DND-41 (cell line): Measurements from ENCODE around the gene NDUFS2.

ENCODE experiments used
- ATAC-seq: fragments of 200-7000 bp; cut with Tn5 transposase; 3 replicates; pipeline ENCODE4 v1.9.1; 2021; ENCODE audit warnings: low read depth; ENCODE audit not compliant: insufficient read depth
- DNase-seq: peaks from one replicate; pipeline ENCODE4 v3.0.0-alpha.2; 2020
- H2AFZ ChIP-seq: 2 replicates; pipeline ENCODE4 v1.6.0; 2012; ENCODE audit warnings: low read depth, low read length
- H3K27ac ChIP-seq: 2 replicates; pipeline ENCODE4 v1.5.1; 2012; ENCODE audit warnings: low read length, inconsistent platforms
- H3K27me3 ChIP-seq: fragments of 200-600 bp; sonication (generic); 2 replicates; pipeline ENCODE4 v1.6.0; 2012; ENCODE audit warnings: low read length, mild to moderate bottlenecking, inconsistent platforms; ENCODE audit not compliant: insufficient read depth, poor library complexity
- H3K36me3 ChIP-seq: 2 replicates; pipeline ENCODE4 v1.5.1; 2012; ENCODE audit warnings: low read length, inconsistent platforms; ENCODE audit not compliant: insufficient read depth
- H3K4me1 ChIP-seq: 2 replicates; pipeline ENCODE4 v1.5.1; 2012; ENCODE audit warnings: mild to moderate bottlenecking, low read length; ENCODE audit not compliant: insufficient read depth
- H3K4me2 ChIP-seq: 2 replicates; pipeline ENCODE4 v1.6.0; 2012; ENCODE audit warnings: mild to moderate bottlenecking, moderate library complexity, low read length, inconsistent platforms; ENCODE audit not compliant: insufficient read depth
- H3K4me3 ChIP-seq, 2 experiments: fragments of 200-600 bp in 1 of 2; shearing (Covaris generic) in 1 of 2; 2 replicates each; pipeline ENCODE4 v1.5.1; 2012 to 2016; ENCODE audit warnings: inconsistent platforms in 2 of 2, low read length in 2 of 2, mild to moderate bottlenecking in 2 of 2, low read depth in 1 of 2, moderate library complexity in 1 of 2
- H3K79me2 ChIP-seq: 2 replicates; pipeline ENCODE4 v1.6.0; 2012; ENCODE audit warnings: low read length, inconsistent platforms; ENCODE audit not compliant: insufficient read depth
- H3K9ac ChIP-seq: 2 replicates; pipeline ENCODE4 v1.6.0; 2012; ENCODE audit warnings: low read depth, mild to moderate bottlenecking, inconsistent platforms, low read length, moderate library complexity
- H3K9me3 ChIP-seq: 2 replicates; pipeline ENCODE4 v1.5.1; 2012; ENCODE audit warnings: low read length, moderate library complexity, mild to moderate bottlenecking, inconsistent platforms; ENCODE audit not compliant: insufficient read depth, severe bottlenecking
- H4K20me1 ChIP-seq: 2 replicates; pipeline ENCODE4 v1.6.0; 2012; ENCODE audit warnings: low read length; ENCODE audit not compliant: insufficient read depth
- EZH2 ChIP-seq: IDR thresholded peaks from 3 replicates; pipeline ENCODE4 v1.6.1; 2012; ENCODE audit warnings: borderline replicate concordance, low read depth, mild to moderate bottlenecking, moderate library complexity, low read length, inconsistent platforms; ENCODE audit not compliant: severe bottlenecking
- TF ChIP-seq, protein P1 (sequence below): IDR thresholded peaks from 2 replicates; pipeline ENCODE4 v1.5.1; 2012; ENCODE audit warnings: borderline replicate concordance, low read length, moderate library complexity, mild to moderate bottlenecking; ENCODE audit not compliant: poor library complexity, severe bottlenecking; ENCODE audit errors: extremely low read depth

The NDUFS2 gene

DNA sequence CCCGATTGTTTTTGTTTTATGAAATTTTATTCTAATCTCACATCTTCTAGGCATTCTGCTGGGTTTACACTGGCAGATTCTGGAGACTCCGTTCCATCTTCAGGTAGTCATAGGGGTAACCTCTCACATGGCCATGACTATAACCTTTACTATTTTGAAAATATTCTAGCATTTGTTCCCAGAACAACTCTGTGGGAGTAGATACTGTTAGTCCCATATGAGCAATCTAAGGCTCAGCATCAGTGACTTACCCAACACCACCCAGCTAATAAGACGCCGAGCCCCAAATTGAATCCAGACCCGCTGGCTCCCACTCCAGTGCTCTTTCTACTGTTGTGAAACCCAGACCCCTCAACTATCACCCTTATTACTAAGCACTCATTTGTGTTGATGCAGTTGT lies 13.1 kb upstream of the NDUFS2 start:
- TF ChIP-seq, protein P1, sequence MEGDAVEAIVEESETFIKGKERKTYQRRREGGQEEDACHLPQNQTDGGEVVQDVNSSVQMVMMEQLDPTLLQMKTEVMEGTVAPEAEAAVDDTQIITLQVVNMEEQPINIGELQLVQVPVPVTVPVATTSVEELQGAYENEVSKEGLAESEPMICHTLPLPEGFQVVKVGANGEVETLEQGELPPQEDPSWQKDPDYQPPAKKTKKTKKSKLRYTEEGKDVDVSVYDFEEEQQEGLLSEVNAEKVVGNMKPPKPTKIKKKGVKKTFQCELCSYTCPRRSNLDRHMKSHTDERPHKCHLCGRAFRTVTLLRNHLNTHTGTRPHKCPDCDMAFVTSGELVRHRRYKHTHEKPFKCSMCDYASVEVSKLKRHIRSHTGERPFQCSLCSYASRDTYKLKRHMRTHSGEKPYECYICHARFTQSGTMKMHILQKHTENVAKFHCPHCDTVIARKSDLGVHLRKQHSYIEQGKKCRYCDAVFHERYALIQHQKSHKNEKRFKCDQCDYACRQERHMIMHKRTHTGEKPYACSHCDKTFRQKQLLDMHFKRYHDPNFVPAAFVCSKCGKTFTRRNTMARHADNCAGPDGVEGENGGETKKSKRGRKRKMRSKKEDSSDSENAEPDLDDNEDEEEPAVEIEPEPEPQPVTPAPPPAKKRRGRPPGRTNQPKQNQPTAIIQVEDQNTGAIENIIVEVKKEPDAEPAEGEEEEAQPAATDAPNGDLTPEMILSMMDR = no peak
- no peak overlapping the region for H3K4me3 ChIP-seq
- no peak overlapping the region for H3K4me2 ChIP-seq
- H4K20me1 ChIP-seq = no peaks in the 10 kb centered on the region
- peaks cover 19% of the 10 kb centered on the region for H3K4me1 ChIP-seq
- no peaks in the 10 kb centered on the region for H3K27me3 ChIP-seq
- H3K9me3 ChIP-seq = no peaks in the 10 kb centered on the region
- no peak overlapping the region for H2AFZ ChIP-seq
- H3K36me3 ChIP-seq = no peaks in the 10 kb centered on the region
- no peak for DNase-seq
- H3K27ac ChIP-seq = no peak overlapping the region
- no peak overlapping the region for H3K9ac ChIP-seq
- H3K79me2 ChIP-seq = no peaks in the 10 kb centered on the region
- no peak for ATAC-seq

DNA sequence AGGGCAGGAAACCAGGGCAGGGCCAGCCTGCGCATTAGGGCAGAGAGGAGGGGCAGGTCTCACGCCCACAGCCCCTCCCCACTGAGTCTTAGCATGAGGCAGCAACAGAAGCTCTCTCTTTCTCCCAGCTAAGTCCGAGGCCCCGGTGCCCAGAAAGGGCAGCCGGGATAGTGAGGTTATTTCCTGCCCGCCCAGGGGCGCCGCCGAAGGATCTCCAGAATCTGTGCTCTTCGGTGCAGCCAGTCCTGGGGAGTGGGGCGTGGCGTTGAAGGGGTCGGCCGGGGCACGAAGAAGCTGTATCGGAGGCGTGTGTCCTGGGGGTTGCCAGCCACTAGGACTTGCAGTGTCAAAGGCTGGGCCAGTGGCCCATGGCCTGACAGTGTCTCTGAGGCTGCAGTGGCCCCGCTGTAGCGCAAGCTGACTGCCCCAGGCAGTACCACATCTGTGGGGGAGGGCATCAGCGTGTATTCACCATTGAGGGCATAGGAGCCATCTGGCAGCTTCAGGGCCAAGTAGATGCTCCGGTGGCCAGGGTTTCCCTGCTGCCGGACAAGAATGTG lies 11.1 kb upstream of the NDUFS2 start:
- Histone ChIP-seq H3K36me3 (no peaks in the 10 kb centered on the region), H2AFZ (no peak overlapping the region), H3K4me1 (peaks cover 8% of the 10 kb centered on the region), H4K20me1 (no peaks in the 10 kb centered on the region), H3K27ac (no peak overlapping the region), H3K9ac (no peak overlapping the region), H3K27me3 (no peaks in the 10 kb centered on the region), H3K4me2 (no peak overlapping the region), H3K79me2 (no peaks in the 10 kb centered on the region), H3K9me3 (no peaks in the 10 kb centered on the region), H3K4me3 (no peak overlapping the region)
- no peak for ATAC-seq
- no peak for DNase-seq
- no peak for TF ChIP-seq EZH2
- TF ChIP-seq, protein P1 = no peak

DNA sequence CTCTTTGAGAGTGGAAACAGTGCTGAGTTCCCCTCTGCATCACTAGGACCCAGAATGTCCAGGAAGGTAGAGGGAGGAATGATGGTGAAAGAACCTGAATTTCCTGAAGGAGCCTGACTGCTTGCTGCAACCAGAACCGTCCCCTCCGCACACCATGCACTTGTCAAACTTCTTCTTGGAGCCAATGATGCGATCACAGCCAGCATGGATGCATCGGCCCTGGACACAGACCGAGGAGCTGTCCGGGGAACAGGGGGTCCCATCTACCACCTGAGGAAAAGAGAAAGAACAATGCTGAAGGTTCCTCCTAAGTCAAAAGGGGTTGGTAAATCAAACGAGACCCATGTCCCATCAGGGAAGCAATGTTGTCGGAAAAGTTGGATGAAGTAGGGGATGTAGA lies 10.2 kb upstream of the NDUFS2 start:
- Histone ChIP-seq H3K4me3 (no peak overlapping the region), H3K79me2 (no peaks in the 10 kb centered on the region), H2AFZ (no peak overlapping the region), H3K27me3 (no peaks in the 10 kb centered on the region), H3K36me3 (no peaks in the 10 kb centered on the region), H4K20me1 (no peaks in the 10 kb centered on the region), H3K9me3 (no peaks in the 10 kb centered on the region), H3K9ac (no peak overlapping the region), H3K4me1 (peaks cover 3% of the 10 kb centered on the region; the same call in 1 of the 2 replicates), H3K4me2 (no peak overlapping the region), H3K27ac (no peak overlapping the region)
- no peak for DNase-seq
- TF ChIP-seq, protein P1 = no peak
- ATAC-seq = no peak
